Measurements from ENCODE around the gene TAS2R46.
"Not testable (repeated sequence)": the region's sequence is repeated elsewhere in the genome, so short reads cannot be mapped to it uniquely, and the experiment has no call there.

Gene TAS2R46, protein sequence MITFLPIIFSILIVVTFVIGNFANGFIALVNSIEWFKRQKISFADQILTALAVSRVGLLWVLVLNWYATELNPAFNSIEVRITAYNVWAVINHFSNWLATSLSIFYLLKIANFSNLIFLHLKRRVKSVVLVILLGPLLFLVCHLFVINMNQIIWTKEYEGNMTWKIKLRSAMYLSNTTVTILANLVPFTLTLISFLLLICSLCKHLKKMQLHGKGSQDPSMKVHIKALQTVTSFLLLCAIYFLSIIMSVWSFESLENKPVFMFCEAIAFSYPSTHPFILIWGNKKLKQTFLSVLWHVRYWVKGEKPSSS

DNA sequence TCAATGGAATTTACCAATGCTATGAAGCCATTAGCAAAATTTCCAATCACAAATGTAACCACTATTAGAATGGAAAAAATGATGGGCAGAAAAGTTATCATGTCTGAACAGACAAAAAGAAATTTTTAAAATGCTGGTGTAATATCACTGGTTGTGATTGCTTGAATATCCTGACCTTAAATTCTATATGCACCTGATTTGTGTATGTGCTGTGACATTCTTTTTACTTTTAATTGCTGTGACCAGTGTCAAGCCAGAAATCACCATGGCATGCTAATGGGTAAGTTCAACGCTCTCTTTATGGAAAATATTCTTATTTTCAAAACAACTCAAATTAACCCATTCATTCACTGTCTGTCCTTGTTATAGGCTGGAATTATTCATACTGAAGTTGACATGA is at the start of gene TAS2R46:
TSS of gene TAS2R46 (minus strand) at position 101 of the 400 bp plus-strand sequence. CDS start at position 101, 0 bp downstream.
- not testable (repeated sequence) for H3K9ac ChIP-seq (ENCODE audit: low read length); H3K4me3 ChIP-seq (ENCODE audit: low read length); H3K27ac ChIP-seq (ENCODE audit: low read length); H3K27me3 ChIP-seq (ENCODE audit: low read depth, low read length); H3K4me2 ChIP-seq (ENCODE audit: low read length); H3K36me3 ChIP-seq (replicated peaks; ENCODE audit: low read depth, low read length); H4K20me1 ChIP-seq (ENCODE audit: insufficient read depth, low read length); H3K9me3 ChIP-seq (ENCODE audit: insufficient read depth, low read length); H2AFZ ChIP-seq (ENCODE audit: low read depth, low read length); H3K79me2 ChIP-seq (ENCODE audit: low read length); H3K4me1 ChIP-seq (ENCODE audit: low read length)

DNA sequence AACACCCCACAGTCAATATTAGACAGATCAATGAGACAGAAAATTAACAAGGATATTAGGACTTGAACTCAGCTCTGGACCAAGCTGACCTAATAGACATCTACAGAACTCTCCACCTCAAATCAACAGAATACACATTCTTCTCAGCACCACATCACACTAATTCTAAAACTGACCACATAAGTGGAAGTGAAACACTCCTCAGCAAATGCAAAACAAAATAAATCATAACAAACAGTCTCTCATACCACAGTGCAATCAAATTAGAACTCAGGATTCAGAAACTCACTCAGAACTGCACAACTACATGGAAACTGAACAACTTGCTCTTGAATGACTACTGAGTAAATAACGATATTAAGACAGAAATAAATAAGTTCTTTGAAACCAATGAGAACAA is 49.1 kb upstream of the TAS2R46 start:
- H2AFZ ChIP-seq (ENCODE audit: low read depth, low read length); H3K4me3 ChIP-seq (ENCODE audit: low read length); H3K27me3 ChIP-seq (ENCODE audit: low read depth, low read length); H3K4me1 ChIP-seq (ENCODE audit: low read length); H3K27ac ChIP-seq (ENCODE audit: low read length); H3K36me3 ChIP-seq (replicated peaks; ENCODE audit: low read depth, low read length); H3K9me3 ChIP-seq (ENCODE audit: insufficient read depth, low read length); H3K9ac ChIP-seq (ENCODE audit: low read length); H4K20me1 ChIP-seq (ENCODE audit: insufficient read depth, low read length); H3K4me2 ChIP-seq (ENCODE audit: low read length): not testable (repeated sequence)
- peaks cover 84% of the 10 kb centered on the region for H3K79me2 ChIP-seq (ENCODE audit: low read length)

DNA sequence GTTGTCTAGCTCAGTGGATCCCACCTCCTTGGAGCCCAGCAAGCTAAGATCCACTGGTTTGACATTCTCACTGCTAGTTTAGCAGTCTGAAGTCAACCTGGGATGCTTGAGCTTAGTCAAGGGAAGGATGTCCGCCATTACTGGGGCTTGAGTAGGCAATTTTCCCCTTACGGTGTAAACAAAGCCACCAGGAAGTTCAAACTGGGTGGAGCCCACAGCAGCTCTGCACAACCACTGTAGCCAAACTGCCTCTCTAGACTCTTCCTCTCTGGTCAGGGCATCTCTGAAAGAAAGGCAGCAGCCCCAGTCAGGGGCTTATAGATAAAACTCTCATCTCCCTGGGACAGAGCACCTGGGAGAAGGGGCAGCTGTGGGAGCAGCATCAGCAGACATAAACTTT is 46.8 kb upstream of the TAS2R46 start:
- Histone ChIP-seq H2AFZ (ENCODE audit: low read depth, low read length) (no peak overlapping the region), H3K4me1 (ENCODE audit: low read length) (peaks cover 9% of the 10 kb centered on the region), H3K36me3 (replicated peaks; ENCODE audit: low read depth, low read length) (no peaks in the 10 kb centered on the region), H3K79me2 (ENCODE audit: low read length) (peaks cover 63% of the 10 kb centered on the region), H3K27me3 (ENCODE audit: low read depth, low read length) (no peaks in the 10 kb centered on the region), H3K4me2 (ENCODE audit: low read length) (no peak overlapping the region), H3K9me3 (ENCODE audit: insufficient read depth, low read length) (no peaks in the 10 kb centered on the region), H3K9ac (ENCODE audit: low read length) (no peak overlapping the region), H4K20me1 (ENCODE audit: insufficient read depth, low read length) (0 out of 2 replicates have a peak, but pooled peaks cover 3% of the 10 kb centered on the region), H3K27ac (ENCODE audit: low read length) (no peak overlapping the region), H3K4me3 (ENCODE audit: low read length) (no peak overlapping the region)
- no peak for TF ChIP-seq EZH2phosphoT487 (IDR thresholded peaks at IDR 0.05; ENCODE audit: low read depth)
- TF ChIP-seq, protein P1, sequence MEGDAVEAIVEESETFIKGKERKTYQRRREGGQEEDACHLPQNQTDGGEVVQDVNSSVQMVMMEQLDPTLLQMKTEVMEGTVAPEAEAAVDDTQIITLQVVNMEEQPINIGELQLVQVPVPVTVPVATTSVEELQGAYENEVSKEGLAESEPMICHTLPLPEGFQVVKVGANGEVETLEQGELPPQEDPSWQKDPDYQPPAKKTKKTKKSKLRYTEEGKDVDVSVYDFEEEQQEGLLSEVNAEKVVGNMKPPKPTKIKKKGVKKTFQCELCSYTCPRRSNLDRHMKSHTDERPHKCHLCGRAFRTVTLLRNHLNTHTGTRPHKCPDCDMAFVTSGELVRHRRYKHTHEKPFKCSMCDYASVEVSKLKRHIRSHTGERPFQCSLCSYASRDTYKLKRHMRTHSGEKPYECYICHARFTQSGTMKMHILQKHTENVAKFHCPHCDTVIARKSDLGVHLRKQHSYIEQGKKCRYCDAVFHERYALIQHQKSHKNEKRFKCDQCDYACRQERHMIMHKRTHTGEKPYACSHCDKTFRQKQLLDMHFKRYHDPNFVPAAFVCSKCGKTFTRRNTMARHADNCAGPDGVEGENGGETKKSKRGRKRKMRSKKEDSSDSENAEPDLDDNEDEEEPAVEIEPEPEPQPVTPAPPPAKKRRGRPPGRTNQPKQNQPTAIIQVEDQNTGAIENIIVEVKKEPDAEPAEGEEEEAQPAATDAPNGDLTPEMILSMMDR (IDR thresholded peaks at IDR 0.05; ENCODE audit: low read depth, low read length) = no peak

DNA sequence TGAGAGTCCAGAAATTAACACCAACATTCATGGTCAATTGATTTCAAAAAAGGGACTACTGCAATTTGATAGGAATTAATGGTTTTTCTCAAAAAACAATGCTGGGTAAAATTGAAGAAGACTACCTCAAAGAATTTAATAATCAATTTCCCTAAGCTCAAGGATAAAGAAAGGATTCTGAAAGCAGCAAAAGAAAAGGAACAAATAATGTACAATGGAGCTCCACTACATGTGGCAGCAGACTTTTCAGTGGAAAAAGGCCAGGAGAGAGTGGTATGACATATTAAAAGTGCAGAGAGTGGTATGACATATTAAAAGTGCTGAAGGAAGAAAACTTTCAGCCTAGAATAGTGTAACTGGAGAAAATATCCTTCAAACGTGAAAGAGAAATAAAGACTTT is 45.6 kb upstream of the TAS2R46 start:
- no peaks in the 10 kb centered on the region for H3K9me3 ChIP-seq (ENCODE audit: insufficient read depth, low read length)
- peaks cover 54% of the 10 kb centered on the region for H3K79me2 ChIP-seq (ENCODE audit: low read length)
- no peak overlapping the region for H3K9ac ChIP-seq (ENCODE audit: low read length)
- no peak overlapping the region for H3K27ac ChIP-seq (ENCODE audit: low read length)
- H4K20me1 ChIP-seq (ENCODE audit: insufficient read depth, low read length) = 0 out of 2 replicates have a peak, but pooled peaks cover 3% of the 10 kb centered on the region
- H3K4me3 ChIP-seq (ENCODE audit: low read length) = no peak overlapping the region
- H2AFZ ChIP-seq (ENCODE audit: low read depth, low read length) = no peak overlapping the region
- no peaks in the 10 kb centered on the region for H3K27me3 ChIP-seq (ENCODE audit: low read depth, low read length)
- H3K4me1 ChIP-seq (ENCODE audit: low read length) = peaks cover 9% of the 10 kb centered on the region
- no peaks in the 10 kb centered on the region for H3K36me3 ChIP-seq (replicated peaks; ENCODE audit: low read depth, low read length)
- H3K4me2 ChIP-seq (ENCODE audit: low read length) = no peak overlapping the region
- no peak for TF ChIP-seq EZH2phosphoT487 (IDR thresholded peaks at IDR 0.05; ENCODE audit: low read depth)
- TF ChIP-seq, protein P1 (IDR thresholded peaks at IDR 0.05; ENCODE audit: low read depth, low read length) = no peak

DNA sequence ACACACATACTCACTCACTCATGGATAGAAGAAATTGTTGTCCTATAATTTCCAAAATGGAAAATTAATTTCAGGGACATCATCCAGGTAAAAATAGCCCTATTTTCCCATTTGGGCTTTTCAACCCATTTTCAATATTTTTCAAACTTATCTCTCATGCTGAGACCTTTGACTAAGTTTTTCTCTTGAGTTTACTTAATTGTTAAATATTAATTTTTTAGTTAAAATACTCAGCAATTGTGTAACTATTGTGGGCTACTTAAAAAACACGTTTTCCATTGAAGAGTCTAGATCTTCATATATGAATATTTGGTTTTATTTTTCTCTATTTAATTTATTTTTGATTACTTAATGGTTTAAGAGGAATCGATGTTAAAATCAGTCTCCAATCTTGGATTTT is 44.2 kb upstream of the TAS2R46 start:
- H3K9me3 ChIP-seq (ENCODE audit: insufficient read depth, low read length) = no peaks in the 10 kb centered on the region
- TF ChIP-seq EZH2phosphoT487 (IDR thresholded peaks at IDR 0.05; ENCODE audit: low read depth) = no peak
- TF ChIP-seq, protein P1 (IDR thresholded peaks at IDR 0.05; ENCODE audit: low read depth, low read length) = no peak
- peaks cover 41% of the 10 kb centered on the region for H3K79me2 ChIP-seq (ENCODE audit: low read length)

More for the DNA sequence above, 44.2 kb upstream of the TAS2R46 start:
- no peaks in the 10 kb centered on the region for H3K27me3 ChIP-seq (ENCODE audit: low read depth, low read length)
- H3K4me1 ChIP-seq (ENCODE audit: low read length) = peaks cover 6% of the 10 kb centered on the region
- no peak overlapping the region for H3K9ac ChIP-seq (ENCODE audit: low read length)
- no peak overlapping the region for H3K4me2 ChIP-seq (ENCODE audit: low read length)
- H3K4me3 ChIP-seq (ENCODE audit: low read length) = no peak overlapping the region
- H3K36me3 ChIP-seq (replicated peaks; ENCODE audit: low read depth, low read length) = no peaks in the 10 kb centered on the region
- H4K20me1 ChIP-seq (ENCODE audit: insufficient read depth, low read length) = 0 out of 2 replicates have a peak, but pooled peaks cover 3% of the 10 kb centered on the region
- H3K27ac ChIP-seq (ENCODE audit: low read length) = no peak overlapping the region
- H2AFZ ChIP-seq (ENCODE audit: low read depth, low read length) = no peak overlapping the region
